ENCODE results near the gene RILPL1.

DNA sequence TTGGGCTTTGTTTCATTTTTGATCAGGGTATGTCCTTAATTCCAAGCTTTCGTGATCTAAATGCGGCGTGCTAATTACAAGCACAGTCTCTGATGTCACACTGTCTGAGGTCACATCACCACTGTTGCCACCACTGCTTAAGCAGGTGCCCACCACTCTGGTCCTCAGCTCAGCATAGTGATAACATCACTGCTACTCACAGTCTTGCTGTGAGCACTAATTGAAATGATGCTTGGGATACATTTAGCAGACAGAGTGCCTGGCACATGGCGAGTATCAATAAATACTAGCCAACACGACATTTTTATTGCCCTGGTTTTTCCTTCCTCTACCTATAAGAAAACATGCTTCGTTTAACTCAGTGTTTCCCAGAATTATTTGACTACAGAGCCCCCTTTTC is 104.9 kb downstream of the RILPL1 start:
- TF ChIP-seq, protein P1, sequence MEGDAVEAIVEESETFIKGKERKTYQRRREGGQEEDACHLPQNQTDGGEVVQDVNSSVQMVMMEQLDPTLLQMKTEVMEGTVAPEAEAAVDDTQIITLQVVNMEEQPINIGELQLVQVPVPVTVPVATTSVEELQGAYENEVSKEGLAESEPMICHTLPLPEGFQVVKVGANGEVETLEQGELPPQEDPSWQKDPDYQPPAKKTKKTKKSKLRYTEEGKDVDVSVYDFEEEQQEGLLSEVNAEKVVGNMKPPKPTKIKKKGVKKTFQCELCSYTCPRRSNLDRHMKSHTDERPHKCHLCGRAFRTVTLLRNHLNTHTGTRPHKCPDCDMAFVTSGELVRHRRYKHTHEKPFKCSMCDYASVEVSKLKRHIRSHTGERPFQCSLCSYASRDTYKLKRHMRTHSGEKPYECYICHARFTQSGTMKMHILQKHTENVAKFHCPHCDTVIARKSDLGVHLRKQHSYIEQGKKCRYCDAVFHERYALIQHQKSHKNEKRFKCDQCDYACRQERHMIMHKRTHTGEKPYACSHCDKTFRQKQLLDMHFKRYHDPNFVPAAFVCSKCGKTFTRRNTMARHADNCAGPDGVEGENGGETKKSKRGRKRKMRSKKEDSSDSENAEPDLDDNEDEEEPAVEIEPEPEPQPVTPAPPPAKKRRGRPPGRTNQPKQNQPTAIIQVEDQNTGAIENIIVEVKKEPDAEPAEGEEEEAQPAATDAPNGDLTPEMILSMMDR (optimal IDR thresholded peaks at IDR 0.05 in 1 of 3, IDR thresholded peaks at IDR 0.05 in 1 of 3, conservative IDR thresholded peaks at IDR 0.05 in 1 of 3; ENCODE audit: extremely low read depth in 1 of 3, insufficient read depth in 2 of 3, low read length in 3 of 3), result no peak
- TF ChIP-seq EZH2 (IDR thresholded peaks at IDR 0.05; ENCODE audit: low read length), result no peak
